ENCODE results near the gene FDXR. TPM values are rescaled to one million over a fixed set of nuclear protein-coding genes. Genes with fewer than 3 reads are reported as not detected.

Gene FDXR
- polyA plus RNA-seq, 1 donor from 2014 or later = 14.4 TPM

DNA sequence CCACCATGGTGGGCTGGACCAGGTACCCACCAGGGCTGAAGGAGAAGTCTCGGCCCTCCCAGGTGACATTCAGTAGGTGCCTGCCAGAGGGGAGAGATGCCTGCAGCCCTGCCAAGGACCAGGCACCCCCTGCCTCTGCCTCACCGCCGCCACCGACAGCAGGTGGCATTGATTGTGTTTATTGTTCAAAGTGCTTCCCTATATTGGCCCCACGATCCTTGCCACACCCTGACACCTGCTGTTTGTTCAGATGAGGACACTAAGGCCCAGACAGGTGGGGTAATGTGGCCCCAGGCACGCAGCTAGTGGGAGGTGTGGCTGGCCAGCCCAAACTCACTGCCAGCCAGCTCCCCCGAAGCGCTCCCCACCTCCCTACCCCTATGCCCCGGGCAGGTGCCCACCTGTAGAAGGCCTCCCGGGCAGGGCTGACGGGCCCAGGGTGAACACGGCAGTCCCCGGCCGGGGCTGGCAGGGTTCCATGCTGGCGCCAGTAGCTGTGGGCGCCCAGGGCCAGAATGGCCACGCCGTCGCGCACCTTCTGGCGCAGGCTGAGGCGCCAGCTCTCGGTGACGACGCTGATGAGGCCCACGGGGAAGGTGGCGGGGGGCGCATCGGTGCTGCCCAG lies 21.1 kb downstream of the FDXR start:
- Histone ChIP-seq H2AFZ (ENCODE audit: low read depth, low read length) (no peak overlapping the region), H3K27ac (ENCODE audit: low read length) (no peak overlapping the region), H3K9ac (ENCODE audit: low read length) (no peak overlapping the region), H3K27me3 (ENCODE audit: insufficient read depth, low read depth, low read length) (peaks cover 63% of the 10 kb centered on the region), H3F3A (ENCODE audit: insufficient read depth, low read length, poor library complexity, severe bottlenecking) (no peaks in the 10 kb centered on the region), H3K9me3 (ENCODE audit: low read length) (no peaks in the 10 kb centered on the region), H3K36me3 (ENCODE audit: insufficient read depth, low read length) (no peaks in the 10 kb centered on the region), H3K79me2 (replicated peaks; ENCODE audit: insufficient read depth, low read length) (no peaks in the 10 kb centered on the region), H3K9me2 (ENCODE audit: insufficient read depth, low read length) (no peaks in the 10 kb centered on the region), H4K20me1 (ENCODE audit: insufficient read depth) (no peaks in the 10 kb centered on the region), H3K4me3 (ENCODE audit: low read length) (no peak overlapping the region), H3K4me2 (ENCODE audit: low read length) (no peak overlapping the region)
- TF ChIP-seq POLR2AphosphoS5 (IDR thresholded peaks at IDR 0.05) (no peak), EZH2 (IDR thresholded peaks at IDR 0.05; ENCODE audit: borderline replicate concordance, insufficient read depth, low read length, poor library complexity, severe bottlenecking) (no peak), MXI1 (conservative IDR thresholded peaks at IDR 0.05; ENCODE audit: poor library complexity, severe bottlenecking) (no peak), RAD21 (conservative IDR thresholded peaks at IDR 0.05) (no peak), EP300 (conservative IDR thresholded peaks at IDR 0.05; ENCODE audit: poor library complexity, severe bottlenecking) (no peak), CTCF (IDR thresholded peaks at IDR 0.05; ENCODE audit: poor library complexity, severe bottlenecking) (no peak), TAF1 (IDR thresholded peaks at IDR 0.05; ENCODE audit: low read depth) (no peak), REST (IDR thresholded peaks at IDR 0.05; ENCODE audit: borderline replicate concordance) (no peak), SMC3 (conservative IDR thresholded peaks at IDR 0.05; ENCODE audit: poor library complexity) (no peak)

GRCh38 chr17:74850914-74851313 lies 21.9 kb downstream of the FDXR start:
- no peaks in the 10 kb centered on the region for H4K20me1 ChIP-seq (ENCODE audit: insufficient read depth)
- H3K79me2 ChIP-seq (replicated peaks; ENCODE audit: insufficient read depth, low read length) = no peaks in the 10 kb centered on the region
- no peak overlapping the region for H3K4me3 ChIP-seq (ENCODE audit: low read length)
- no peaks in the 10 kb centered on the region for H3F3A ChIP-seq (ENCODE audit: insufficient read depth, low read length, poor library complexity, severe bottlenecking)
- no peak overlapping the region for H2AFZ ChIP-seq (ENCODE audit: low read depth, low read length)
- H3K9ac ChIP-seq (ENCODE audit: low read length) = no peak overlapping the region
- TF ChIP-seq REST (IDR thresholded peaks at IDR 0.05; ENCODE audit: borderline replicate concordance) (no peak), EP300 (conservative IDR thresholded peaks at IDR 0.05; ENCODE audit: poor library complexity, severe bottlenecking) (no peak), CTCF (IDR thresholded peaks at IDR 0.05; ENCODE audit: poor library complexity, severe bottlenecking) (no peak), MXI1 (conservative IDR thresholded peaks at IDR 0.05; ENCODE audit: poor library complexity, severe bottlenecking) (no peak), EZH2 (IDR thresholded peaks at IDR 0.05; ENCODE audit: borderline replicate concordance, insufficient read depth, low read length, poor library complexity, severe bottlenecking) (no peak), RAD21 (conservative IDR thresholded peaks at IDR 0.05) (no peak), POLR2AphosphoS5 (IDR thresholded peaks at IDR 0.05) (no peak), TAF1 (IDR thresholded peaks at IDR 0.05; ENCODE audit: low read depth) (no peak), SMC3 (conservative IDR thresholded peaks at IDR 0.05; ENCODE audit: poor library complexity) (no peak)
- H3K27ac ChIP-seq (ENCODE audit: low read length) = no peak overlapping the region
- H3K9me3 ChIP-seq (ENCODE audit: low read length) = no peaks in the 10 kb centered on the region
- H3K9me2 ChIP-seq (ENCODE audit: insufficient read depth, low read length) = no peaks in the 10 kb centered on the region
- peaks cover 57% of the 10 kb centered on the region for H3K27me3 ChIP-seq (ENCODE audit: insufficient read depth, low read depth, low read length)
- no peaks in the 10 kb centered on the region for H3K36me3 ChIP-seq (ENCODE audit: insufficient read depth, low read length)
- no peak overlapping the region for H3K4me2 ChIP-seq (ENCODE audit: low read length)

Data from neural cell (in vitro differentiated cells).